ENCODE data around the gene CHD6.

The CHD6 gene

DNA sequence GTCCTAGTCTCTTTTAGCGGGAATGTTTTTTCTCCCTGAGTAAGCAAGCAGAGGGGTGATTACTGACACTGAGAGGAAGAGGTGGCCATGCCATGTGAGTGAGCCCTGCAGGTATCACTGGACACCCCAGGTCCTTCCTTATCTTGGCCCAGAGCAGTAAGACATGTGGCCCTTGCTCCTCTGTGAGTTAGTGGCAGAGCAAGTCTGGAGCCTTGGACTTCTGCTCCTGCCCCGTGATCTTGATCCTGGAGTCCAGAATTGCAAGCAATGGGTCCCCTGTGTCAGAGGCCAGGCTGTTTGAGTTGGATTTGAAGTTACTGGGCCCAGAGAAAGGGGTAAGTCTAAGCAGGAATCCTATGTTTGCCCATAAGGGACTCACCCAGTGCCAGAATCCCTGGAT, 159.4 kb downstream of the CHD6 start:
- no peak for DNase-seq

DNA sequence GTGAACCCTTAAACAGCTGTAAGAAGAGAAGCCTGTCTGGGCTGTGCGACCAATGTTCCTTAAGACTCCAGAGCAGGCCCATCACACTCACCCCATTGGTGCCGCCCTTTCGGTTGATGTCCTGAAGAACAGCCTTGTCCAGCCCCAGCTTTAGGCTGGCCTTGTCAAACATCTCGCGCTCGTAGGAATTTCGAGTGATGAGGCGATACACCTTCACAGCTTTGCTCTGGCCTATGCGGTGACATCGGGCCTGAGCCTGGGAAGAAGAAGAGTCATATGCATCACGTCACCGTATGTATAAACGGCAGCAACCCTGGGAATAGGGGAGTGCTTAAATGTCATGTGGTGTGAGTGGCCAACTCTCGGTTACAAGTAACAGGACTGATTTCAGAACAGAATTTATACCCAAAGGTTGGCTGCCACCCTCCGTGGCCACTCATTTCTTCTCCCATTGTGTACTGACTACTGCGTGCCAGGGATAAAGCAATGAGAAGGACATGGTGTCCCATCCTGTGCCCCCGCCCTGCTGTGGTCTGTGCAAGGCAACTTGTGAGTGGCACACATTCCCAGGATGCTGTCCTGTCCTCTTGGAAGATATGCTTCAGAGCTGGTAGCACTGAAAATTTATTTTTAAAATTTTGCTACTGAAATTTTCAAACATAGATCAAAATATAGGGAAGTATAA, 160.9 kb downstream of the CHD6 start:
- no peak for DNase-seq

DNA sequence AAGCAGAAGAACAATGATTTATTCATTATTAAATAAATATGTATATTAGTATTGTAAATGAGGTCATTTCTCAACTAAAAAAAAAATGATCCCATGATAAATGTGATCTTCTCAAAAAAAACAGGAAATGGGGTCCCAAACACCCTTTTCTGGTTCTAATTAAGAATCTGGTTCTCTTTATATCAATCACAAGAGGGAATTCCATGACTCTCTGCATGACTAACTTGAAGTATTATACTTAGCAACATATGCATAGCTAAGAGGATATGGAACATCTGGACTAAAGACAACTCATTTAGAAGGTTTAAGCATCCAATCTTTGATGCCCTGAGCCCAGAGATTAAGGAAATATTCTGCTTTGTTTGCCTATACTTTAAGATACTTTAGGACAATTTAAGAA, 161.8 kb downstream of the CHD6 start:
- no peak for DNase-seq

DNA sequence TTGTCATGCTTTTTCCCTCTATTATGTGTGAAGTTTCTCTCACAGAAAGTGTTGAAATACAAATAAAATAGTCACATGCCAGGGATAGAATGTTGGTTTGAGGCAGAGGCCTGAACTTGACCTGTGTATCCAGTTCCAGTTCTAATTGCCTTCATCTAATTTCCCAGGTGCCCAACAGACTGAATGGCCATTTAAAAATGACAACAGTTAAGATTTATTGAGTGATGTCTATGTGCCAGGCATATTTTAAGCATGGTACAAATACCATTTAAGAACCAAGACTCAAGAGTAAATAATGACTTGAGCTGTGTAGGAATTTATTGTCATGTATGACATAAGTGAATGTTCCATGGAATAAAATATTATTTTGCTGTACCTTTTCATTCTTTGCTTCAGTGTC, 163.9 kb downstream of the CHD6 start:
- no peak for DNase-seq

DNA sequence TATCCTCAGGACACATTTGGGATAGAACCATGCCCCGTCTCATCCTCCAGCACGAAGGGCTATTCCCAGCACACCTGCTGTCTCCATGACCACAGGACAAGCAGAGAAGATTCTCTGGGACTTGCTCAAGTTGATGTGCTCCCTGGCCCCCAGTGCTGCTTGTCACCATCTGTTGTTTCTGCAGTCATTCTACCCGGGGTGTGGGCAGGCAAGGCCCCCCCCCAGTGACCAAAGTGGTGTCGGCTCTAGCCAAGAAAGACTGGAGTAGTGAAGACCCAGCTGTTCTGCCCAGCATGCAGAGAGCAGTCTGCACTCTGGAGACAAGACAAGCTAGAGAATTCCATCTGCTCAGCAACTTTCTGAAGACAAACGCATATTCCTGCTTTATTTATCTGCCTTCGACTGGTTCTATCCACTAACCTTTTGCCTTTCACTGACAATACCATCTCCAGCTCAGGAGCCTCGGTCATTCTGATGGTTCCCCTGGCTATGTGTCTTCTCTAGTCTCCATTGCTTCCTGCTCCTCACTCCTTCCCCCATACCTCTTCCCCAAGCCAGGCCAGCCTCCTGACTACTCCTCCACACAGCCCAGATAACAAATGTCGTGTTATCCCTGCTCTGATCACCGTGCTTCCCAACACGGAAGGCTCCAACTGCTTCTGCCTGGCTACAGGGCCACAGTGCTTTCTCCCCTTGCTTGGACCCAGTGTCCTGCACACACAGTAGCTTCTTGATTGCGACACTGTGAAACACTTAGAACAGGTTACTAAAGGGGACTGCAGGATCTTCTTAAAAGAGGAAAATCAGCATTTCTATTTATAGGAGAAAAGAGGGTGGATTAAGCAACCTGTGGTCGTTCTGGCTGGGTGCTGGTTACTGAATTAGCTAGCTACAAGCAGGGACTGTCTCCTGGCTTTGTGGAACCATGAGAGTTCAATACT, 164.9 kb downstream of the CHD6 start:
- no peak for DNase-seq

DNA sequence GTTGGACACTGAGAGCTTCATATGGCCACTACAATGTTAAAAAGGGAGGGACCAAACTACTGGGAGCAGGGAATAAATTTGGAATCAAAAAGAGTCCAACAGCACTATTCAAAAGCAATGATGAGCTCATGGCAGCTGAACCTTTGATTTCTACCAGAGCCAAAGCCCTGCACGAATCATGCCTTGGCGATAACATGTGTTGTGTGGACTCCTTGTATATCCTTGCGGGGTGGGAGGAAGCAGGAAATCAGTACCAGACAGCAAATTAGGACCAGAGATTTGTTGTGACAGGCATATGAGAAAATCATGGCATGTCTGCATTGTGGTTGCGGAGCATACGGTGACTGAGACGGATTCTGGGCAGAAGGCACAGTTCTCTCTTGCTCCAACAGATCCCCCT, 166.0 kb downstream of the CHD6 start:
- no peak for DNase-seq

DNA sequence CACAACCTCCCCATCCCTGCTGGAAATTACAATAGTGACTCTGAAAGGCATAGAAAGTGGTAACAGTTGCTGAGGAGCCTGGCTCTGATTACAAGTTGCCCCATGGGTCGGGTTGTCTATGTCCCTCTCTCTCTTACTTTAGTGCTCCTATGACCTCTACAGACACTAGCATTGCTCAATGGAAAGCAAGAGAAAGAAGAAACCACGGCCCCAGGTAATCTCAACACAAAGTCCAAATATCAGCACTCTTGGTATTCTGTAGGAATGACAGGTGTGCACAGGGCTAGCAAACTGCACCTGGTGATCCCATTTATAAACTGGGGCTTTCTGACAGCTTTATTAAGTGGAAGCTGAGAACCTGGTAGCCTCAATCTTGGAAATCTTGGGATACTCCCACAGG, 171.2 kb downstream of the CHD6 start:
- DNase-seq = peak in 1 of 2 experiments; percentile 30

DNA sequence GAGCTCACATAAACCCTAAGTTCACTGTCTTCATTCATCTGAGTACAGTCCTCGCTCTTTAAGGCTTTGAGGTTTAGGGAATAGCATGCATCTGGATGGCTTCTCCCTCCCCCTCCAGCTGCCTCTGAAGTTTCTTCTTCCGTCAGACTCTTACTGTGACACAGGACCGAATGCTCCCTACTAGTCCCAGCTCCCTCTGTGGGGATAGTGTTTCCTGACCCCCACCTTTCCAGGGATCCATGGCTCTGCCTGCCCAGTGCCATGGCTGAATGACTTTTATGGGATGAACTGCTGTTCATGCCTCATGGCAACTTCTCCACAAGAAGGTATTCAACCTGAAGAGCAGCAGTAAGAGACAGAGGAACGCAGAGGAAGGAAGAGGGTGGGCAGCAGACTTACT, 171.7 kb downstream of the CHD6 start:
- peak; percentile 23 to 38 for DNase-seq

DNA sequence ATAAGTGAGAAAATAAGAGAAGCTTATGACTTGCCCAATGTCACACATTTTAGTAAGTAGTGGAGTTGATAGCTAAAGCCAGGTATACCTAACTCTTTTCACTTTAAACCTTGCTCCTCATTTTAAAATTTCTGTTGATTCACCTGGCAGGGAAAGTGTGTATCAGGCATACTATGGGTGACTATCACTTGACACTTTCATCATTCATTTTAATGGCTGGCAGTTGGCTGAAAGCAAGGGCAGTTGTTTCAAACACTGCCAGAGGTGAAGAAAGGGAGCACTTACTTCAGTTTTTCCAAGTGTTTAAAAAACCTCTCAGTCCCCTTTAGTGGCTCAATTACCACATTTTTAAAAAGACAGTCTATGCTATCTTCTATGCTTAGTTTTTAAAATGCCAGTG, 173.4 kb downstream of the CHD6 start:
- no peak for DNase-seq

DNA sequence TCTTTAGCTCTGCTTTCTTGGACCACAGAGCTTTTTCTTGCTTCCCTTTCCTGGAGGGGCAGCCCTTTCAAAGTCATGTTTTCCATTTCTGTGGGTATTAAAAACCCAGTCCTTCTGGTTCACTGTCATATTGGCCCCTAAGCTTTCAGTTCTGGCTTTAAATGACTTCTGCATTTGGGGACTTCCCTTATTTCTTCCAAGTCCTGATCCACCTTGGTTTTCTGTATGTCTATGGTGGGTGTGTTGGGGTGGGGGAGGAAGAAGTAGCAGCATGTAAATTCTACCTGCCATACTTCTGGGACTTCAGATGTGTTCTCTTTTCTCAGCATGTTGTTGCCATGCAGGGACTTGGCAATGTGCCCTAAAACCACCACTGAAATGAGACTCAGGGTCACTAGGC, 174.5 kb downstream of the CHD6 start:
- no peak for DNase-seq

DNA sequence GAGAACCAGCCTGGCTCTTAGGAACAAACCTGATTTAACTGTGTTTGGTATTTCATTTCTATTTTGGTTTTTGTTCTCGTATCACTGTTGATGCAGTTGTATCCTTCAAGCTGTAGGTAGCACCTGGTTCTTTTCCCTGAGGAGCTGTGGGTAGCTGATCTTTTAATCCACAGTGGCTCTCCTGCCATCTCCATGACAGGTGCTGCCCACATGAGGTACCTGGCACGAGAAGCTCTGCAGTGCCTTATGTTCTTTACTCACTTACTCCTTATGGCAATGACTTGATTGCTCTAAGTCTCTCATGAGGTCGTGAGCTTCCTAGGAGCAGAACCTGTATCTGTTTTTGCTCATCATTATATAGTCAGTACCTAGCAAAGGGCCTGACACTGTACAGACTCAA, 177.3 kb downstream of the CHD6 start:
- no peak for DNase-seq

DNA sequence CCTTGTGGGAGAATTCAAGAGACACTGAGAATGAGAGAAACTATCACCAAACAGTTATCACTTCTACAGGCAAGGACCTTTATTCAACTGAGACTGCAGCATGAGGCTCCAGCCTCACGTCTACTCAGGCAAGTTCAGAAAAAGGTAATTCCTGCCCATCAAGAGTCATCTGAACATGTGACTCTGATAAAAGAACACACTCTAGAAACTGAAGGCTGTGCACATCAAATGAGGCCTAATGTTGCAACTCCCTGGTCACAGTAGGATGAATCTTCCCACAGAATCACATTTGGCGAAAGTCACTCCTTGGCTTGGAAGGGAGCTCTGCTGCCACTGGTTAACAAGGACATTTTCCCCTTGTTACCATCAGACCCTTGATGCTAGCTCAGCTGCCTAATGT, 180.3 kb downstream of the CHD6 start:
- DNase-seq = no peak

DNA sequence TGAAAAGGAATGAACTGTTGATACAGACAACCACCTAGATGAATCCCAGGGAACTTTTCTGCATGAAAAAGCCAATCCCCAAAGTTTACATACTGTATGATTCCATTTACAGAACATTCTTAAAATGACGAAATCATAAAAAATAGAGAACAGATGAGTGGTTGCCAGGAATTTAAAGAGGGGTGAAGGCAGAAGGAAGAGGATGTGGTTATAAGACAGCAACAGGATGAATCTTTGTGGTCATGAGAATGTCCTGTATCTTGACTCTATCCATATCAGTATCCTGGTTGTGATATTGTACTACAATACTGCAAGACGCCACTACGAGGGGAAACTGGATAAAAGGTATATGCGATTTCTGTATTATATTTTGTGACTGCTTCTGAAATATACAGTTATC, 181.5 kb downstream of the CHD6 start:
- no peak for DNase-seq

DNA sequence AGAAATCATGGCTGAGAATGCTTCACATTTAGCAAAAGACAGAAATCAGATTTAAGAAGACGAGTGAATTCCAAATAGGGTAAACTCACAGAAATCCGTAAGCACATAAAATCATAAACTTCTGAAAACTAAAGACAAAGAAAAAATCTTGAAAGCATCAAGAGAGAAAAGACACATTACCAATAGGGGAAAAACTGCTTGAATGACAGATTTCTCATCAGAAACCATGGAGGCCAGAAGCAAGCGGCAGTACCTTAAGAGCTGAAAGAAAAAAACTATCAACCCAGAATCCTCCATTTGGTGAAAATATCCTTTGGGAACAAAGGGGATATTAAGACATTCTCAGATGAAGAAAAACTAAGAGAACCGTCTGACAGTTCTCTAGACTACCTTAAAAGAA, 185.0 kb downstream of the CHD6 start:
- DNase-seq = no peak

DNA sequence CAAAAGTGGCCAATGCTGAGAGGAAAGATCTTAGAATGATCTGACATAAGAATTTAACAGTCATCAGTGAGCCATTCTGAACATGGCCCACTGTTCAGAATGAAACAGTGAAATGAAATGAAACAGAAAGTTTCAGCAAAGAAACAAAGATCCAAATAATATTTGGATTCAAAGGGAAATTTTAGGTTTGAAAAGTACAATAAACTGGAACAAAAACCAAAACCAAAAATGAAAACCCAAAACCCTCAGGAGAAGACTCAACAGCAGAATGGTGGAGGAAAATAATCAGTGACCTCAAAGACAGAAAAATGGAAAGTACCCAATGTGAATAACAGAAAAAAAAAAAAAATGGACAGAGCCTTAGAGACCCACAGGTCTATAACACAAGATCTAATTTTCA, 185.4 kb downstream of the CHD6 start:
- no peak for DNase-seq

DNA sequence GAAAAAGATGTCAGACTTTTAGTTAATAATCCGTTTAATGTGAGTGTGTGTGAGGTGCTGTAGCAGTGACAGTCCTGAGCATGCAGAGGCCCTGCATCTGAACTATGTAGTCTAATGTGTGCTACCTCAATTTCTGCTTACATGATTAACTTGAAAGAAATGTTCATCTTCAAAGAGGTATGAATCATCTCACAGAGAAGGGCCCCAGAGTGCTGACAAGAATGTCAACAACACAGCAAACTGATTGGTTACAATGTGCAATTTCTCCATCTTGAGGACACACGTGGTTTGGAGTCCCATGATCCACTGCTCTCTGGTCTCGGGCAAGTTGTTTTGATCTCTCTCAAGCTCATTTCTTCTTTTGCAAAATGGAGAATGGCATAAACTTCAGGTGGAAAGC, 189.9 kb downstream of the CHD6 start:
- DNase-seq = no peak

DNA sequence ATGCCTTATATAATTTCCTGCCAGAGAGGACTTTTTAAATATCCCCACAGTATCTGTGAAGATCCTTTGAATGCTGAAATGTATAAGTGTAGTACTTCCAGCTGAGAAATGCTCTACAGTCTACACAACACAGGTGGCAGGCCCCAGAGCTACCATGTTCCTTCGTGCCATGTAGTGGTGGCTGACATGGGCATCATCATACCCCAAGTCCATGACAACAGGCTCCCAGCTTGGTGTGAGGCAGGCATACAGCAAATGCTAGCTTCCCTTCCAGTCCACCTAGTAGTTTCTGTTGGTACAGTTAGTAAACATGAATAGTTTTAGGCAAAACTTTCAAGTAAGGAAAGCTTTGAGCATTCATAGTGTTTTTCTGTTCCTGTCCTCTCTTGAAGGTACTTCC, 190.3 kb downstream of the CHD6 start:
- DNase-seq = no peak

DNA sequence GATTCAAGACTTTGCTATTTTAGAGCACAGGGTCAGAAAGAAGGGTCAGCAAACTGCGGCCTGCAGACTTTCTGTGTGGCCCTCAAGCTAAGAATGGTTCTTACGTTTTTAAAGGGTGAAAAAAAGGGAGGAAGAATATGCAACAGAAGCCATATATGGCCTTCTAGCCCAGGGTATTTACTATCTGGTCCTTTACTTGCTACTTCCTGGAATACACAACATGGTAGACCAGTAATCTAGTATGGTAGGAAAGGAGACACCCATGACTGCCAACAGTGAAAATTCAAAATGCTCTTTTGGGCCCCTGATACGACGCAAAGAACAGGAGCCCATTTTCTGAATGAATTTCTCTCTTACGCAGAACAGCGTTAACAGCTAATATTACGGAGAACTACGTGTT, 191.2 kb downstream of the CHD6 start:
- no peak for DNase-seq

DNA sequence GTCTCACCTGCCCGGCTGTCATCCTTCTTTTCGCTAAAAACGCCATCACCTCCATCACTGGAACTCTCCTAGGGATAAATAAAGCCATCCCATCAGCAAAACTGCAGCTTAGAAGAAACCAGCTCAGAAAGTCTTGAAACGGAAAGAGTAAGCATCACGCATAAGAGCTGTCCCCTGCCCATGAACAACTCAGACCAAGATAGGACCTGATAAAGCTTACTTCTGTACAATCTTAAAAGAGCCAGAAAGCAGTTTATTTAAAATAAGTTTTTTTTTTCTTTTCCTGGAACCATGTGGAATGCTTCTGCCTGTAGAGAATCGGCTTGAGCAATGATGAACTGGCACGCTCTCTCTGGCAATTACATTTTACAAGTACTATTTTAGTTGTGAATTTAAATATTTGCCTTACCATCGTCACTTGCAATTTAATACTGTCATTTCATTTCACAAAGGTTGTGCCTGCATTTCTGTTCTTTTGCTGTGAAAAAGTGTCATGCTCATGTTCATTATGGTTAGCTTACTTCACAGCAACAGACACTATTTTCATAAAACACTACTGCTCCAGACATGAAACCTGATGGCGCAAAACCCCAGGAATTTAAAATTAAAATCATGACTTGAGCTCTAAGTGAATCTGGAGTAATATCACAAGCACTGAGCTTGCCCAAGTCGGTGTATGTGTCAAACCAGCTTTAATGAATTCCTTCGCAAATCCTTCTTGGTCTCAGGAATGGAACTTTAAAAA, 191.9 kb downstream of the CHD6 start:
- no peak for DNase-seq

DNA sequence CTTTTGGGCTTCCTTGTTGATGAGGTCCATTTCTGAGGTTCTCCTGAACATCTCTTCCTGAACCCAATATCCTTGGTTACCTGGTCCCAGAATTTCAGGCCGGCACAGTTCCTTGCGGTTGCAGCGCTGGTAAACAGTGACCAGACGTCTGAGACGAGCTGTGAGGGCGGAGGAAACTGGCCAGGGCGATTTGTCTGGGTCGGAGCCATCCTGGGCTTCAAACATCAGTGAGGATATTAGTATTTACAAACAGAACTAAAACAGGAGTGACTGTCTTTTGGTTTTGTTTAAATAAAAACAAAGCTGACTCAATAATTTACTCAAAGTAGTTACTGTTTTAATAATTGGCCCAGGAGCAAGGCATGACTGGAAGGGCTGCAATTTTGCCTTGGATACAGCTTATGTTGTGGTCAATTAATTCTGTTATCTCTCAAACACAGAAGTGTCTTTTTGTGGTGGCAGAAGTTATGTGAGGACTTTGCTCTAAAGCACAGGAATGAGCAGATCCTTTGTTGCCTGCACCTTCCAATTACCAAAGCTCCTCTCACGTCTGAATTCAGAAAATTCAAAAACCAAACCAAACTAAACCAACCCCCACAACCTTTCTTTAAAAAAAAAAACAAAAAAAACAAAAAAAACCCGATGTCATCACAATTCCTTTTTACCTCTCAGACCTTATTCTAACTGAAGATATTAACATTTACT, 192.8 kb downstream of the CHD6 start:
- DNase-seq = no peak

DNA sequence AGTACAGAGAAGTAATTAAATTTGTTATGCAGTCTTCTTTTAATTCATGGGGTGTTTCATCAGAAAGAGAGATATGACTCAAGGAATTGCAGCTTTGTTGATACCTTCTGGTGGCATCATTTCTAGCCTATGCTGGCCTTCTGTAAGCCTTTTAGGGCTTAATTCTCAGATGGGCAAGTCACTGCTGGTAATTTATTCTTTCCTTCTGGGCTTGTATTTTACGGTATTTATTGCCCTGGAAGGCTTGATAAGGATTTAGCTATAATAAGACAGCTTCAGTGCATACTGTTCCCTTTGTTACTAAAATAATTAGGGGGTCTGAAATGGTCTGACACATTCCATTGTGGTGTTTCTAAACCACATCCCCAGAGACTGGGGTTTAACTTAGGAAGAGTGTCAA, 193.6 kb downstream of the CHD6 start:
- no peak for DNase-seq

DNA sequence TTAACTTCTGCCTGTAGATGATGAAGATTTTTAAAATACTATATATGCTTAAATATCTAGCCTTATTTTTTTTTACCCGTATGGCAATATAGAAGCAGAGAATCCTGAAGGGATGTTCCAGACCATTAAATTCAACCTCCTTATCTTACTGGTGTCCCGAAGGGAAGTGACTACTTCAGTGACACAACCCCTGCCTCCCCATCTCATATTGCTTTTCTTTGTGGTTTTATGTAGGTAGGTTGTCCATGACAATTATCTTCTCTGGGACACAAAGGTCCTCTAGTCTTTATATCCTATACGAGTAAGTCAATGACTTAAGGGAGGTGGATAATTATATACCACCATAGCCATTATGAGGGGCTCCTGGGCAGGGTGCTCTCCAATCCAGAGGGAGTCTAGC, 194.2 kb downstream of the CHD6 start:
- no peak for DNase-seq

DNA sequence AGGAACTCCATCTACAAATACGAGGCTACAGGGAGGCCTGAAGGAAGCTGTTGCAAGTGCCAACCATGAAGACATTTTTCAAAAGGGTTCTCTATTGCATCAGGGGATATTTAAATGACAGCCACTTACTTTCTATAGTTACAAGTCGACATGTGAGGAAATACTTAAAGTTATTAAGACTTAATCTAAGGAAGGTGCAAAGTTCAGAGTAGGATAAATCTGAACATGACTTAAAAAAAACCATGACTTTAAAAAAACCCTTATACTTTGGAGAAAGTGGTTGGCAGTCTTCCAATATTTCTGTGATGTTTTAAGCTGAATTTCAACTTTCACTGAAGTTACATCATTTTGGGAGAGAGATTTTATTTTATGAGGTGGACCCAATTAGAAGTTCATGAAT, 195.2 kb downstream of the CHD6 start:
- no peak for DNase-seq
